GM12878 (cell line): ENCODE results near the gene MPPED1.

Experiments
- CHD1 ChIP-seq: IDR thresholded peaks from 2 replicates; pipeline ENCODE4 v1.6.1; 2012; ENCODE audit warnings: low read depth, low read length, improper control_type of control experiment
- CTCF ChIP-seq, 3 experiments: IDR thresholded peaks in 2 of 3; conservative IDR thresholded peaks in 1 of 3; 2 replicates each; pipeline ENCODE4 v1.5.1; 2011; ENCODE audit warnings: low read depth in 3 of 3, low read length in 3 of 3, mild to moderate bottlenecking in 3 of 3, control low read depth in 2 of 3, moderate library complexity in 2 of 3, inconsistent platforms in 1 of 3, mixed read lengths in 1 of 3; ENCODE audit not compliant: control insufficient read depth in 2 of 3, insufficient read depth in 1 of 3; ENCODE audit errors: extremely low read depth in 1 of 3
- ETV6 ChIP-seq, 2 experiments: fragments of 450-650 bp in 1 of 2; IDR thresholded peaks in 1 of 2; conservative IDR thresholded peaks in 1 of 2; 2 replicates each; pipeline ENCODE4 v1.6.1; 2014; ENCODE audit warnings: antibody characterized with exemption in 1 of 2, borderline replicate concordance in 1 of 2, low read depth in 1 of 2, mild to moderate bottlenecking in 1 of 2, moderate library complexity in 1 of 2
- POLR2A ChIP-seq: IDR thresholded peaks from 2 replicates; pipeline ENCODE4 v1.6.1; 2011; ENCODE audit warnings: low read depth, mild to moderate bottlenecking, low read length
- POLR2AphosphoS5 ChIP-seq: IDR thresholded peaks from 2 replicates; pipeline ENCODE4 v1.6.1; 2011; ENCODE audit warnings: mild to moderate bottlenecking, low read length, inconsistent platforms
- TCF12 ChIP-seq: IDR thresholded peaks from 2 replicates; pipeline ENCODE4 v1.6.1; 2011; ENCODE audit warnings: low read depth, mild to moderate bottlenecking, low read length

GRCh38 chr22:43534916-43535315 is 123.1 kb downstream of the MPPED1 start:
- TF ChIP-seq POLR2A (no peak), CHD1 (no peak), POLR2AphosphoS5 (no peak), CTCF (IDR thresholded peaks at IDR 0.05 in 2 of 3, conservative IDR thresholded peaks at IDR 0.05 in 1 of 3; ENCODE audit: control insufficient read depth in 2 of 3, extremely low read depth in 1 of 3, insufficient read depth in 1 of 3, low read depth in 3 of 3, low read length in 3 of 3) (no peak), ETV6 (conservative IDR thresholded peaks at IDR 0.05 in 1 of 2, IDR thresholded peaks at IDR 0.05 in 1 of 2; ENCODE audit: borderline replicate concordance in 1 of 2, low read depth in 1 of 2) (no peak), TCF12 (no peak)
